HG03521 (cell line): ENCODE measurements around the gene CCNB1IP1.
"Not testable (repeated sequence)": the region's sequence is repeated elsewhere in the genome, so short reads cannot be mapped to it uniquely, and the experiment has no call there.

Source experiments
- ATAC-seq: cut with Tn5 transposase; IDR thresholded peaks from one replicate; pipeline ENCODE4 v1.9.1; 2021; ENCODE audit warnings: mild to moderate bottlenecking, moderate library complexity; ENCODE audit not compliant: unreplicated experiment

Gene CCNB1IP1, protein sequence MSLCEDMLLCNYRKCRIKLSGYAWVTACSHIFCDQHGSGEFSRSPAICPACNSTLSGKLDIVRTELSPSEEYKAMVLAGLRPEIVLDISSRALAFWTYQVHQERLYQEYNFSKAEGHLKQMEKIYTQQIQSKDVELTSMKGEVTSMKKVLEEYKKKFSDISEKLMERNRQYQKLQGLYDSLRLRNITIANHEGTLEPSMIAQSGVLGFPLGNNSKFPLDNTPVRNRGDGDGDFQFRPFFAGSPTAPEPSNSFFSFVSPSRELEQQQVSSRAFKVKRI

DNA sequence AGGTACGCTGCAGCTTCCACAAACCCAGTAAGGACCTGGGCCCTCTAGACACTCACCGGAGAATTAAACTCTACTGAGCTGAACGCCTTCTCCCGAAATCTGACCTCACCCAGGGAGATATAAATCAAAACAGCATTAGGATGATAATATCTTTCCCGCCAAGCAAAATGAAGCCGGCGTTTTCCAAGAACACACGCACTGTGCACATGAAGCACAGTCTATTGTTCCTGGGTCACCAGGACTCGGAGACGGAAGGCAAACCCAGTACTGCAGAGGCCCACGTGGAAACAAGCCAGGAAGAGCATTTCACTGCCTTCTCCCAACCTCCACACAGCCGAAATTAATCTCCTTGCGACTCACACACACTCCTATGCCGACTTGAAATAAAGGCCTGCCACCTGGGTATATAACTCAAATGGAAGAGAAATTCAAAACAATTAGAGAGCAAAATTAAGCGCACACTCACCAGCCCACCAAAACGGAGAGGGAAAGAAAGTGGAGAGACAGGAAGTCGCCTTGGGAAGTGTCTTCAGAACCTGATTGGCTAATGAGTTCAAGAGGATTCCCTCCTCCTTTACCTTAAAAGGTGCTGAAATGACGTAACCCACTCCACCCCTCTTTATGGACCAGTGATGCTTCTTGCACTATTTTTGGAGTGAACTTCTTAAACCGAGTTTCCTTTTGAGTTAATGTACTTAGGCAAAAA is at the start of gene CCNB1IP1:
Gene CCNB1IP1, minus strand, starts transcription at position 492 of the 706 bp plus-strand sequence. CDS start 16,756 bp downstream, outside the sequence.
- peak; percentile 97 for ATAC-seq

DNA sequence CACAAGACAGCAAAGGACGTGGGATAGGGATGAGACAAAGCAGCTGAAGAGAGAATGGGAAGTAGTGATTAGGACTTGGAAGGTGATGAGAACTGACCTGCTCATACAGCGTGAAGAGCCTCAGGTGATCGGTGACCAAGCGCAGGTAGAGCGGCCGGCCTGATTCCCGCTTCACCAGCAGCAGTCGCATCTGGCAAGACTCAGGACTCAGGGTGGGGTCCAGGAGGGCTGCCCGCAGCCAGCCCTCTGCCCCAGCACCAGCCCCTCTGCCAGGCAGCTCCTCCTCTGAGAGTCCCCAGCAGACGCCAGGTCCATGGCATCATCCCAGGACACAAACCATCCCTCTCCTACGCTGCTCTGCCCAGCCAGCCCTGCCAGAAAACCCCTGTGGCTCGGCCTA is 49.4 kb upstream of the CCNB1IP1 start:
- no peak for ATAC-seq

DNA sequence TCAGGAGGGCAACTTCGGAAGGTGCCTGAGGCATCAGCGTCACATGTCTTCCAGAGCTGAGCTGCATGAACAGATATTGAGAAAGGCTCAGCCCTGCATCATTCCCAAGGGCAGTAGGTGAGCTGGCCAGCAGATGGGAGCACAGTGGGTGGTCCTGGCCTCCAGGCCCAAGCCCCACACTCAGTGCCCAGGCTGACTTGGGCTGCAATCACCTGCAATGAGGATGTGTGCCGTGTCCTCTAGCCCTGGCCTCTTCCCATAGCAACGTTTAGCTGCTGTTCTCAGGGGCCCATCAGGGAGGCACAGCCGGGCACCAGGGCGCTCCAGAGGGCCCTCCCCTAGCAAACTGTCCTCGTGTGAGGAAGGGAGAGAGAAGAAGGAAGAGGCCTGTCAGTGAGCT is 48.3 kb upstream of the CCNB1IP1 start:
- ATAC-seq = no peak

DNA sequence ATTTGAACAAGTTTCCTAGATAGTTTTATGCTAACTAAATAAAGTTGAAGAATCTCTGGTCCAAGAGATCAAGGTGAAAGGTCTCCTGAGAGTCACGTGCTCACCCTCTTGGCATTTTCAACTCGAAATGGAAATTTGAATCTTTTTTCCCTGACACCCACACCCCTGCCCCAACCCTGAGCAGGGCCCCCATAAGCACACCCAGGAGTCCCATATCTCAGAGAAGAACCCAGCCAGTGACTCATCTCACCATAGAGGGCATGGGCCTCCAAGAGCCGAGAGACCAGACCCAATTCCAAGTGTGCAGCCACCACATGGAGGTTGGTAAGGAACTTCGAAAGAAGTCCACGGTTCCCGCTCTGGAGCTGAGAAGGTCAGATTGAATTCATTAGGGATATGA is 47.6 kb upstream of the CCNB1IP1 start:
- ATAC-seq = no peak

DNA sequence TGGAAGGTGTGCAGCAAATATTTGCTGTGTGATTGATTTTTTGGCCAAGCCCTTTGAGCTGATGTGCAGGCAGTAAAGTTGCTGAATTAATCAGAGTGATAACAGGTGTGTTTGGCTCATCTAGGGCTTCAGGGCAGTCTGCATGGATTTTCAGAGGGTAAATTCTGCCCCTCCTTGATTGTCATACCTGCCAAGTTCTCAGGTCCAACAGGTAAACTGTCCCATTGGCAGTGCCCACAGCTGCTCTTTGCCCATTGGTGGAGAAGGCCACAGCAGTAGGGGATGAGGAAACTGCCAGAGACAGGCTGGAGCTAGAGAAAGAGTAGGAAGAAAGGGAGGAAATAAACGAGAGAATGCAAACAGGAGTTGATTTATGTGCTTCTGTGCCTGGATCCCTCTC is 46.7 kb upstream of the CCNB1IP1 start:
- ATAC-seq = no peak

DNA sequence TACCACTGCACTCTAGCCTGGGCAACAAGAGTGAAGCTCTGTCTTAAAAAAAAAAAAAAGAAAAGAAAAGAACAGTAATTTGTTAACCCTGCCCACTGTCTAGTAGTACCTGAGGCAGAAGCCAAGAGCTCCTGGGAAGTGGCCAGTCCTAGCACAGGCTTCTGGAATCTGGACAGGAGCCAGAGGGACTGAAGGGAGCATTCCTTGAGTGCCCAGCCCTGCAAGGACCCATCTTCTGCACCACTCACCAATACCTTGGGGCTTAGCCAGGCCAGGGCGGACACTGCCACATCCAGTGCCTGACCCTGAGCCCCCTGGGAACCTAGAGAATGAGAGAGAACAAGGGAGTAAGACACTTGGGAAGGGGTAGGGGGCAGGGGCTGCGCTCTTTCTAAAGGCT is 44.1 kb upstream of the CCNB1IP1 start:
- ATAC-seq = no peak

DNA sequence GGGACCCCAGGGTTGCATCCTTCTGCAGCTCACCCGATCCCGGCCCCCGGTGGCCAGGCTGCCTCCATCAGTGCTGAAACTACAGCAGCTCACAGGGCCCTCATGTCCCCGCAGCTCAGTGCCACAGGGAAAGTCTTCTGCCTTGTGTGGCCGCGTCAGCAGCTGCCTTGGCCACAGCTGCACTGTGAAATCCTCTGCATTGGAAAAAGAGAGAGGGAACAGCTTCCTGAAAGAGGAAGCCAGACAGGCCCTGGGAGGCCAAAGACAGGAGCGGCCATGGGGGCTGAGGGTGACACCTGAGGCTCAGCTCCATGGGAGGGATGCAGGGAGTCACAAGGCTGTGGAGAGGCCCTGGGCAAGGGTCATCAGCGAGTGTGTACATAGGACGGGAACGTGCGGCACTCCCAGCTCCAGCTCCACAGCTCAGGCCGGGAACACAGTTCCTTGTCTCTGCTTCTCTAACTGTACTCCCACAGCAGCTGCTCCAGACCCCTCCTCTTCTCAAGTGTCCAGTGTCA is 43.1 kb upstream of the CCNB1IP1 start:
- ATAC-seq = no peak

DNA sequence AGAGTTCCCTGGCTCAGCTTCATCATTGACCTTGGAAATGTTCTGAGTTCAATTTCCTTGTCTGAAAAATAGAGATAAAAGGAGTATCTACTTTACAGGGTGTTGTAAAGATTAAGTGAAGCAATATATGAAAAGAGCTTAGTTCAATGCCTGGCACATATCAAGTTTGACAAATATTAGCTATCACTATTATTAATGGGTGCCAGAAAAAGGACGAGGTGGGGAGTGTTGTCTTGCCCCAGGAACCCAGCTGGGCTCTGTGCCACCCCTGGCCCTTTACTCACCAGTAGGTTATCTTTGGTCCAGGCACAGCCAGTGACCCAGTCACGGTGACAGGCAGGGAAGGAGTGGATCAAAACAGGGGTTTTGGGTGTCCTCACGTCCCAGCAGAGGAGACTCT is 42.4 kb upstream of the CCNB1IP1 start:
- no peak for ATAC-seq

DNA sequence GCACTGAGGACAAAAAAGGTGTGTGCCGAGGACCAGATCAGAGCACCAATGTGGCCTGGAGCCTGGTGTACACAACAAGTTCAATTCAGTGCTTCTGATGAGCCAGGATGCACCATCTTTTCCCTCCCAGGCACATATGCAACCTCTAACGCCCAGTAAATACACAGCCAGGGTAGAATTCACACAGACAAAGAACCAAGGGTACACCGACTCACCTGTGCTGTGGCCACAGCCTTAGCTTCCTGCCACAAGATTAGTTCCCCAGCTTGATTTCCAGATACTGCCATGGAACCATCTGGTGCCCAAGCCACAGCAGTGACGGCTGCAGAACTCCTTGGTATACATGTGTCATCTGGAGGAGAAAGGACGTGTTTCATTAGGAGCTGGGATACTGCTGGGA is 39.7 kb upstream of the CCNB1IP1 start:
- ATAC-seq = no peak

DNA sequence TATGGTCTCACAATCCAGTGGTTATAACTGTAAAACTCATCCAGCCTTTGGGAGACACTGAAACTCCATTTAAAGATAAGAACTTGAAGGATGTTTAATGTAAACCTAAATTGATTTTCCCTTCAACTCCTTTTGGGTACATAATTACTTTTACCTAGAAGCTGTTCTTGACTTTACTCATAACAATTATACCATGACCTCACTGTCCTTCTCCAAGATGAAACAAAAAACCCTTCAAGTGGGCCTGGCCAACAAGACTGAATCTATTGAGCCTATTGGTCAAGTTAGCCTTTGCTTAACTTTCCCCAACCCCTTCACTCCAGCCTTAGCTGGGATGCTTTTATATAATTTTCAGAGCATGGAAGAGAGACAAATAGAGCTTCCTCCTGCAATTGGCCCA is 32.8 kb upstream of the CCNB1IP1 start:
- ATAC-seq = no peak

DNA sequence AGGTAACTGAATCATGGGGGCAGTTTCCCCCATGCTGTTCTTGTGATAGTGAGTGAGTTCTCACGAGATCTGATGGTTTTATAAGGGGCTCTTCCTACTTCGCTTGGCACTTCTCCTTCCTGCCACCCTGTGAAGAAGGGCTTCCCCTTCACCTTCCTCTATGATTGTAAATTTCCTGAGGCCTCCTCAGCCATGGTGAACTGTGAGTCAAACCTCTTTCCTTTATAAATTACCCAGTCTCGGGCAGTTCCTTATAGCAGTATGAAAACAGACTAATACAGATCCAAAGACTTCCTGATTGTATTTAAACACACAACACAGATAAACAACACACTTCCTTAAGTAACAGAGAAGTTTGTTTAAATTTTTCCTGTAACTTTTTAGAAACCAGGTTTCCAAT is 25.4 kb upstream of the CCNB1IP1 start:
- ATAC-seq = not testable (repeated sequence)

DNA sequence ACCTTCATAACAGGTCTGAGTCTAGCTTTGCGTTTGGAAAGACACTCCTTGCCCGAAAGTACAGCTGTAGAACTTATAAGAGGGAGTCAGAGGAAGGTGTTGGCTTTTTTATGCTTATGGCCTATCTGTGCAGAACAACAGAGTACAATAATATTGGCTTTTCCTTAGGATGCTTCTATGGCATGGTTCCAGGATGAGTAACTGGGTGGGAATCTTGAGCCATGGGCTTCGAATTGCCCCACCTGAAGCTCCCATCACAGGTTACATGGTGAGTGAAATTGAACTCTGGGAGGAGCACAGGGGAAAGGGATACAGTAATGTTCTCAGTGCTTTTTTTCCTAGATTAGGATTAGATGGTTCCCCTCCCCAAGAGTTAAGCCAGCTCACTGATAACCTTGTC is 23.3 kb upstream of the CCNB1IP1 start:
- ATAC-seq = no peak

DNA sequence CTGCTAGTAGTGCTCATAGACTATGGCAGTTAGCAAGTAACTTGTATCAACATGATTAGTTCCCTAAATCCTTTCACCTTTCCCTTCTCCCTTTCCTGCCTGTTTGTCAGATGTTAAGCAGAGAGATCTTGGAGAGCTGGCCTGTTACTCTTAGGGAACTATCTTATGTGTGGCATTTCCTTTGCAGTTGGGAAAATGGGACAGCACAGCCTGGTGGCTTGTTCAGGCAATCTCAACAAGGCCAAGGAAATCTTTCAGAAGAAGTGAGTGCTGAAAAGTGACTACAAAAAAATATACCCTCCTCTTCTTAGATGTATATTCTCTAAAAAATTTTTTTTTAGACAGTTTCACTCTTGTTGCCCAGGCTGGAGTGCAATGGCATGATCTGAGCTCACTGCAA is 17.8 kb upstream of the CCNB1IP1 start:
- ATAC-seq = no peak

DNA sequence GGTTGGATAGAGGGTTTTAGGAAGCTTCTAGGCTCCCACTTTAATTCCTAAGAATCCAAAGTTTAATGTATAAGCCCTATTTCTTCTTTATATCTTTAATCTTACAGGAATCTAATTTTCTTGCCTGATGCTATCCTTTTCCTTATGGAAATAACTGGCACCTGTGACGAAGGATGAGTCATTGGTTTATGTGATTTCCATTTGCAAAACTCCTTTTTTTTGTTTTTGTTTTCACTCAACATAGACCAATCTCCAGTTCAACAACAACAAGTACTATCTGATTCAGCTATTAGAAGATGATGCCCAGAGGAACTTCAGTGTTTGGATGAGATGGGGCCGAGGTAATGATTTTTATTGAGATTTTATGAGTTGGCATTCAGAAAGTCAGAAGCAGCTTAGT is 17.2 kb upstream of the CCNB1IP1 start:
- ATAC-seq = no peak

DNA sequence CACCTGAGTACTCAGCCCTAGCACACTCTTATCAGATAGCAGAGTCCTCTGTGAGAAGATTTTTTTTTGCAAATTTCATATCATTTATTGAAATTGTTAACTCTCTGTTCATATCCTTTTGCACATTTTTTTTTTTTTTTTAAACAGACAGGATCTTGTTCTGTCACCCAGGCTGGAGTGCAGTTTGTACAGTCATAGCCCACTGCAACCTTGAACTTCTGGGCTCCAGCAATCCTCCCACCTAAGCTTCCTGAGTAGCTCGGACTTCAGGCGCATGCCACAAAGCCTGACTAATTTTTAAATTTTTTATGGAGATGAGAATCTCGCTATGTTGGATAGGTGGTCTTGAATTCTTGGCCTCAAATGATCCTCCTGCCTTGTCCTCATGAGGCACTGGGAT is 14.7 kb upstream of the CCNB1IP1 start:
- no peak for ATAC-seq

DNA sequence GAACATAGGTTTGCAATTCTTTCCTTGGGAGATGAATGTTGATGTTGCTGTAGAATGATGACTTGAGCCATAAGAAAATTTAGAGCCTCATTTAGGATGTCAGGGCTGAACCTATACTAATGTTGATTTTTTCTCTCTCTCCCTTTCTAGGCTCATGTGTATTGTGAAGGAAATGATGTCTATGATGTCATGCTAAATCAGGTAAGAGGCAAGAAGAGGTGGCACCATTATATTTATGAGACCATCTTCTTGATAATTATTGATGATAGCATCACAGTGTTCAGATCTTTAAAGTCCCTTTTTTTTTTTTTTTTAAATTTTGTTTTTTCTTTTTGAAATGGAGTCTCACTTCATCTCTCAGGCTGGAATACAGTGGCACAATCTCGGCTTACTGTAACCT is 13.6 kb upstream of the CCNB1IP1 start:
- ATAC-seq = no peak

DNA sequence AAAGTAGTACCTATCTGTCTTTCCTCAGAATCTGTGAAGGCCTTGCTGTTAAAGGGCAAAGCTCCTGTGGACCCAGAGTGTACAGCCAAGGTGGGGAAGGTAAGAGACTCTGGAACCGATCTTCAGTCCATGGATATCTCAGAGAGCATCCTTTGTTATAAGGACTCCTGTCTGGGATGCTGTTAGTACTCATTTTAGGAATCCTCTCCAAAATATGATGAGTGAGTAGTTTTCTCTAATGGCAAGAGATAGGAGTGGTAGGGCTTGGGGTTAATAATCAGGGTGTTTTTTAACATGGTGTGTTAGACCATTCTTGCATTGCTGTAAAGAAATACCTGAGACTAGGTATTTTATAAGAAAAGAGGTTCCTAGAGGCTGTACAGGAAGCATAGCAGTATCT is 12.3 kb upstream of the CCNB1IP1 start:
- ATAC-seq = no peak

DNA sequence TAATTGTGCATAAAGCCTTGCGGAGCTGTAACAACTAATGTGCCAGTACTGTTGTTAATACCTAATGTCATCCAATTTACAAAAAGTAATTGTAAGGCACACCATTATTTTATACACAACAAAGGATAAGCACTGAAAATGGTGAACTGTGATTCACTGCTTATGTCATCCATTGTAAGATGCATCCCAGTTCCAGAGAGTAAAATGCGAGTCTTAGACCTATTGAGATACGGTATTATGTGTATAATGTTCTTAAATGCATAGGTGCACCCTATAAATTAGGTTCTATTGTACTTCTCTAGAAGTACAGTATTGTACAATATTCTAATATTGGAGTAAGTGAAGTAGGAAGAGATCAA is 10.8 kb upstream of the CCNB1IP1 start:
- ATAC-seq = no peak

DNA sequence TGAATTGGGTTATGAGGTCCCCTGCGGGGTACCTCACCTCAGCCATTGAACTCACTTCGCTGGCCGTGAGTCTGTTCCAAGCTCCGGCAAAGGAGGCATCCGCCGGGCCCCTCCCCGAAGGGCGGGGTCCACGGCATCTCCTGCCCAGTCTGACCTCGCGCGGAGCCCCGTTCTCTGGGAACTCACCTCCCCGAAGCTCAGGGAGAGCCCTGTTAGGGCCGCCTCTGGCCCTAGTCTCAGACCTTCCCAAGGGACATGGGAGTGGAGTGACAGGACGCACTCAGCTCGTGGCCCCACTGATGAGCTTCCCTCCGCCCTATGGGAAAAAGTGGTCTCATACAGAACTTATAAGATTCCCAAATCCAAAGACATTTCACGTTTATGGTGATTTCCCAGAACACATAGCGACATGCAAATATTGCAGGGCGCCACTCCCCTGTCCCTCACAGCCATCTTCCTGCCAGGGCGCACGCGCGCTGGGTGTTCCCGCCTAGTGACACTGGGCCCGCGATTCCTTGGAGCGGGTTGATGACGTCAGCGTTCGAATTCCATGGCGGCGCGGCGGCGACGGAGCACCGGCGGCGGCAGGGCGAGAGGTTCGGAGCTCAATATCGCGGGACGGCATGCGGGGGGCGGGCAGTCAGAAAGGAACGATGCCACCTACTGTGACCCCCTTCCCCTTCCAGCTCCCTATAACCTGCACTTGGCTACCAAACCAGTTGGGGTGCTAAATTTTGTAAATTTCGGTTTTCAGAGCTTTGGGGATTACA is 10.2 kb upstream of the CCNB1IP1 start, which contains the start of gene PARP2:
Gene PARP2, plus strand, starts transcription at position 544 of the 770 bp plus-strand sequence. Its CDS starts 7 bp downstream, at position 551.
- ATAC-seq = peak; percentile 89

DNA sequence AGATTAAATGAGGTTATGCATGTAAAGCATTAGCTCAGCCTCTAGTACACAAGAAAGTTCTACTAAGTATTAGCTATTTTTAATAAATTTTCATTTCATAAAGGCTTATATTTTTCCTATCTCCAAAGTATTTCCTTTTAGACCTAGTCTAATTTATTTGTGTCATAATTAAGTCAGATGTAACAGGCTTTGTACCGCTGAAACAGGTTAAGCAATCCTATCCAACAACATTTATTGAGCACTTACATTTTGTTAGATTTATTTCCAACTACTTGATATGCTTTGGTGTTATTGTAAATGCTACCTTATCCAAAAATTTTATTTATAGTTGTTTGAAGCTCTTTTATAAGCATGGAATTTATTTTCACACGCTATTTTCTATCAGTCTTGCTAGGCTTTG is 8.6 kb upstream of the CCNB1IP1 start:
- ATAC-seq = no peak

DNA sequence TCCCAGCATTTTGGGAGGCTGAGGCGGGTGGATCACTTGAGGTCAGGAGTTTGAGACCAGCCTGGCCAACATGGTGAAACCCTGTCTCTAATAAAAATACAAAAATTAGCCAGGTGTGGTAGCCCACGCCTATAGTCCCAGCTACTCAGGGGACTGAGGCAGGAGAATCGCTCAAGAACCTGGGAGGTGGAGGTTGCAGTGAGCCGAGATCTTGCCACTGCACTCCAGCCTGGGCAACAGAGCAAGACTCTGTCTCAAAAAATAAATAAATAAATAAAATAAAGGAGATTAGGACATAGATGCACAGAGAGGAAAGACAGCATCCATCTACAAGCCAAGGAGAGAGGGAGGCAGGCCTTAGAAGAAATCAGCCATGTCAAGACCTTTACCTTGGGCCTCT is 8.0 kb upstream of the CCNB1IP1 start:
- ATAC-seq = not testable (repeated sequence)

DNA sequence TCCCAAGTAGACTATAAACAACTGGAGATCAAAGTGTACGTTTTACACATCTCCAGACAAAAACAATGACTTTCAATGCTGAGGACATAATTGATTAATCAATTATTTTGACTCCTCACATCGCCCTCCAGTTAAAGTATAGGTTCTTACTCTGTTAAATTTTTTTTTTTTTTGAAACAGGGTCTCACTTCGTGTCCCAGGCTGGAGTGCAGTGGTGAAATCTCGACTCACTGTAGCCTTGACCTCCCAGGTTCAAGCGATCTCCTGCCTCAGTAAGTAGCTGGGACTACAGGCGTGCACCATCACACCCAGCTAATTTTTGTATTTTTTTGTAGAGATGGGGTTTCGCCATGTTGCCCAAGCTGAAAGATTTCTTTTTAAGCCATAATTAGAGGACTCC is 938 bp upstream of the CCNB1IP1 start:
- ATAC-seq = no peak
